ENCODE data around the gene PLA2G10.
A peak's percentile ranks its signal among the peaks of the same experiment; 100 is the strongest.
"Not testable (repeated sequence)": the region's sequence is repeated elsewhere in the genome, so short reads cannot be mapped to it uniquely, and the experiment has no call there.

The PLA2G10 gene

DNA sequence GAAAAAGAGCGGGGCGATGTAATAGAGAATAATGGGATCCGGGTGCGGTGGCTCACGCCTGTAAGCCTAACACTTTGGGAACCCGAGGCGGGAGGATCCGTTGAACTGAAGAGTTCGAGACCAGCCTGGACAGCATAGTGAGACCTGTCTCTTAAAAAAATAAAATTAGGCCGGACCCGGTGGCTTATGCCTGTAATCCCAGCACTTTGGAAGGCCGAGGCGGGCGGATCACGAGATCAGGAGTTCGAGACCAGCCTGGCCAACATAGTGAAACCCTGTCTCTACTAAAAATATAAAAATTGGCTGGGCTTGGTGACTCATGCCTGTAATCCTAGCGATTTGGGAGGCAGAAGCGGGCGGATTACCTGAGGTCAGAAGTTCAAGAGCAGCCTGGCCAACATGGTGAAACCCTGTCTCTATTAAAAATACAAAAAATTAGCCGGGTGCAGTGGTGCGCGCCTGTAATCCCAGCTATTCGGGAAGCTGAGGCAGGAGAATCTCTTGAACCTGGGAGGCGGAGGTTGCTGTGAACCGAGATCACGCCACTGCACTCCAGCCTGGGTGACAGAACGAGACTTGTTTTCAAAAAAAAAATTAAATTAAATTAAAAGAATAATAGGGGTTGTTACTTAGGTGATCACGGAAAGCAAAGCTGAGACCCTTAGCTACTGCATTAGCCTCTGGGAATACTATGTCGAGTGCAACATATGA, 63.3 kb downstream of the PLA2G10 start:
- Histone ChIP-seq H2BK12ac (ENCODE audit: low read length in 2 of 2) (peak overlapping the region in 1 of 2 experiments; percentile 57), H3K79me1 (replicated peaks; ENCODE audit: low read length, poor library complexity, severe bottlenecking) (peaks cover 17% of the 10 kb centered on the region), H4K8ac (ENCODE audit: low read length) (peak overlapping the region; percentile 88), H2AFZ (ENCODE audit: low read depth, low read length) (peak overlapping the region; percentile 48), H3K27ac (ENCODE audit: low read length, poor library complexity, severe bottlenecking) (peak overlapping the region; percentile 66), H2BK15ac (ENCODE audit: low read depth, poor library complexity, severe bottlenecking) (peak overlapping the region; percentile 20), H3K9ac (ENCODE audit: low read length) (peak overlapping the region; percentile 99), H3K4me3 (ENCODE audit: insufficient read depth in 1 of 2, low read depth in 1 of 2, low read length in 2 of 2) (peak overlapping the region in 1 of 2 experiments; percentile 92), H3K36me3 (ENCODE audit: control insufficient read depth in 1 of 2, insufficient read depth in 2 of 2, low read depth in 1 of 2, low read length in 2 of 2) (peaks cover 10 to 38% of the 10 kb centered on the region in 2 experiments), H4K91ac (ENCODE audit: low read length) (peak overlapping the region; percentile 53)
- H3K27me3 ChIP-seq (ENCODE audit: control insufficient read depth in 1 of 2, insufficient read depth in 1 of 2, low read length in 2 of 2); H3K4ac ChIP-seq (ENCODE audit: low read depth in 1 of 2, low read length in 2 of 2); H3K14ac ChIP-seq (ENCODE audit: low read length in 2 of 2); H3K9me3 ChIP-seq (ENCODE audit: control insufficient read depth, low read length); H2BK120ac ChIP-seq (ENCODE audit: low read depth, low read length); H2BK5ac ChIP-seq (ENCODE audit: low read depth, low read length, poor library complexity, severe bottlenecking); H3K18ac ChIP-seq (ENCODE audit: low read depth in 1 of 2, low read length in 2 of 2); H3K23ac ChIP-seq (ENCODE audit: low read length in 2 of 2); H3K4me1 ChIP-seq (ENCODE audit: control insufficient read depth, insufficient read depth, low read depth, low read length); DNase-seq; H2AK5ac ChIP-seq (ENCODE audit: low read length, severe bottlenecking); H3K4me2 ChIP-seq (ENCODE audit: low read length, poor library complexity, severe bottlenecking): not testable (repeated sequence)
- 93% methylated on average over 27 of the region's 29 CpGs for WGBS

DNA sequence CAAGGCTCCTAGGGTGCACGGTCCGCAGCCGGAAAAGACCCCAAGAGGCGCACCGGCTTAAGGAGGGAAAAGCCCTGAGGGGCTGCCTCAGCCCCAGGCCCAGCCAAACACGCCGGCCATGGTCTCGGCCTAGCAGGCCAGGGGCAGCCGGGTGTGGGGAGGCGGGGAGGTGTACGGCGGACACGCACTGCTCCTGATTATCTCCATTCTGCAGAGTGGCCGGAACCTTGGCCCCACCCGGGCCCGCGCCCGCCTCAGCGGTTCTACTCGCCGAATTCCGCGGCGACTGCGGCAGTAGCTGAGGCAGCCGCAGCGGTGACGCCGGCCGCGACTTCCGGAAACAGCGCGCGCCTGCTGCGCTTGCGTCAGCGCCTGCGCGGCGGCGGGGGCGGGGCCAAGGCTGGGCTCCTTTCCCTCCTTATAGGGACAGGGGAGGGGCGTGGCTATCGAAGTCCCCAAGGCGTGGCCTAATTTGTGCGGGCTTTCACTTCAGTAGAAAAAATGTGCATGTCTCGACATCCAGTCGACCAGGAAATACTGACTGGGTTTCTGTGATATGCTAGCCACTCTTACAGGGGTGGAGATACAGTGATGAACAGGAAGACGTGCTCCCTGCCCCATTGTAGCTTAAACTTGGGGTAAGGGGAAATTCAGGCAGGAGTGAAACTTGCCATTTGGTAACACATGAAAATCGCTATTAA, 64.0 kb downstream of the PLA2G10 start, which contains the start of gene PARN:
Gene PARN (minus strand): TSS at position 342 of the 701 bp plus-strand sequence. CDS start 135 bp downstream, at position 207.
- Histone ChIP-seq H3K18ac (ENCODE audit: low read depth in 1 of 2, low read length in 2 of 2) (peak within 1 kb of the TSS; percentile 89 to 97), H3K14ac (ENCODE audit: low read length in 2 of 2) (peak within 1 kb of the TSS; percentile 82 to 92), H3K9me3 (ENCODE audit: control insufficient read depth, low read length) (no peaks in the 10 kb centered on the region), H3K4me1 (ENCODE audit: control insufficient read depth, insufficient read depth, low read depth, low read length) (peaks cover 6% of the 10 kb centered on the region), H3K79me1 (replicated peaks; ENCODE audit: low read length, poor library complexity, severe bottlenecking) (peaks cover 19% of the 10 kb centered on the region), H3K4ac (ENCODE audit: low read depth in 1 of 2, low read length in 2 of 2) (peak within 1 kb of the TSS; percentile 64 to 92), H3K4me2 (ENCODE audit: low read length, poor library complexity, severe bottlenecking) (peak within 1 kb of the TSS; percentile 87), H3K27me3 (ENCODE audit: control insufficient read depth in 1 of 2, insufficient read depth in 1 of 2, low read length in 2 of 2) (no peaks in the 10 kb centered on the region), H2BK120ac (ENCODE audit: low read depth, low read length) (peak within 1 kb of the TSS; percentile 76), H2AK5ac (ENCODE audit: low read length, severe bottlenecking) (no peak within 1 kb of the TSS), H3K23ac (ENCODE audit: low read length in 2 of 2) (no peak within 1 kb of the TSS), H2BK5ac (ENCODE audit: low read depth, low read length, poor library complexity, severe bottlenecking) (peak within 1 kb of the TSS; percentile 66), H3K9ac (ENCODE audit: low read length) (peak within 1 kb of the TSS; percentile 99), H3K27ac (ENCODE audit: low read length, poor library complexity, severe bottlenecking) (peak within 1 kb of the TSS; percentile 66), H2BK15ac (ENCODE audit: low read depth, poor library complexity, severe bottlenecking) (peak within 1 kb of the TSS; percentile 20), H4K8ac (ENCODE audit: low read length) (peak within 1 kb of the TSS; percentile 96), H2AFZ (ENCODE audit: low read depth, low read length) (peak within 1 kb of the TSS; percentile 48), H3K4me3 (ENCODE audit: insufficient read depth in 1 of 2, low read depth in 1 of 2, low read length in 2 of 2) (peak within 1 kb of the TSS; percentile 86 to 92), H2BK12ac (ENCODE audit: low read length in 2 of 2) (peak within 1 kb of the TSS in 1 of 2 experiments; percentile 57), H3K36me3 (ENCODE audit: control insufficient read depth in 1 of 2, insufficient read depth in 2 of 2, low read depth in 1 of 2, low read length in 2 of 2) (peaks cover 12 to 41% of the 10 kb centered on the region in 2 experiments), H4K91ac (ENCODE audit: low read length) (peak within 1 kb of the TSS; percentile 92)
- peak; percentile 98 for DNase-seq
- WGBS = 2% methylated on average over 43 of the region's 51 CpGs

DNA sequence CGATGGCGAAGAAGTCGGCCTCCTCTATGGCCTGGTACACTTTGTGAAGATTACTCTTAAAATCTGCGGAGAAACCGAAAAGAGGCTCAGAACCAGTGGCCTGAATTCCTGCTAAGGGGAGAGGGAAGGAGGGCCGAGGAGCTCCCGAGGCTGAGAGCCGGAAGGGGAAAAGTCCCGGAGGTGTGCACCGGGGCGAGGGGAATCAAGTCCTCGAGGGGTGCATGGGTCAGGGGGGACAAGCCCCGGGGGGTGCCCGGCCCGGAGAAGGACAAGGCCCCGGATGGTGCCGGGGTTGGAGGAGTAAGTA, 64.5 kb downstream of the PLA2G10 start:
- Histone ChIP-seq H3K18ac (ENCODE audit: low read depth in 1 of 2, low read length in 2 of 2) (peak overlapping the region; percentile 89 to 97), H3K4me2 (ENCODE audit: low read length, poor library complexity, severe bottlenecking) (peak overlapping the region; percentile 87), H4K91ac (ENCODE audit: low read length) (no peak overlapping the region), H3K27me3 (ENCODE audit: control insufficient read depth in 1 of 2, insufficient read depth in 1 of 2, low read length in 2 of 2) (no peaks in the 10 kb centered on the region), H3K4me1 (ENCODE audit: control insufficient read depth, insufficient read depth, low read depth, low read length) (peaks cover 6% of the 10 kb centered on the region), H3K14ac (ENCODE audit: low read length in 2 of 2) (peak overlapping the region in 1 of 2 experiments; percentile 82), H2BK12ac (ENCODE audit: low read length in 2 of 2) (no peak overlapping the region), H3K4me3 (ENCODE audit: insufficient read depth in 1 of 2, low read depth in 1 of 2, low read length in 2 of 2) (peak overlapping the region; percentile 86 to 92), H3K79me1 (replicated peaks; ENCODE audit: low read length, poor library complexity, severe bottlenecking) (peaks cover 22% of the 10 kb centered on the region), H4K8ac (ENCODE audit: low read length) (peak overlapping the region; percentile 96), H2AK5ac (ENCODE audit: low read length, severe bottlenecking) (no peak overlapping the region), H2BK15ac (ENCODE audit: low read depth, poor library complexity, severe bottlenecking) (no peak overlapping the region), H3K9ac (ENCODE audit: low read length) (peak overlapping the region; percentile 99), H3K4ac (ENCODE audit: low read depth in 1 of 2, low read length in 2 of 2) (peak overlapping the region; percentile 64 to 92), H2BK5ac (ENCODE audit: low read depth, low read length, poor library complexity, severe bottlenecking) (peak overlapping the region; percentile 66), H3K9me3 (ENCODE audit: control insufficient read depth, low read length) (no peaks in the 10 kb centered on the region), H2AFZ (ENCODE audit: low read depth, low read length) (peak overlapping the region; percentile 24), H2BK120ac (ENCODE audit: low read depth, low read length) (peak overlapping the region; percentile 76), H3K23ac (ENCODE audit: low read length in 2 of 2) (no peak overlapping the region), H3K27ac (ENCODE audit: low read length, poor library complexity, severe bottlenecking) (peak overlapping the region; percentile 61), H3K36me3 (ENCODE audit: control insufficient read depth in 1 of 2, insufficient read depth in 2 of 2, low read depth in 1 of 2, low read length in 2 of 2) (peaks cover 14 to 42% of the 10 kb centered on the region in 2 experiments)
- DNase-seq = peak; percentile 23
- 4% methylated on average over 17 of the region's 17 CpGs for WGBS

All from mesenchymal stem cell (in vitro differentiated cells and primary cell).